Stimulated activated CD8-positive, alpha-beta memory T cell treated with anti-CD3 and anti-CD28 coated beads, Interleukin-4, amount 100 ng/mL, for 1 hour (primary cell): ENCODE data around the gene PROB1.
A peak's percentile ranks its signal among the peaks of the same experiment; 100 is the strongest.
"Not testable (repeated sequence)": the region's sequence is repeated elsewhere in the genome, so short reads cannot be mapped to it uniquely, and the experiment has no call there.

Experiments used
- DNase-seq, 2 donors: peaks; one replicate each; pipeline ENCODE4 v3.0.0-alpha.2; 2020; ENCODE audit warnings: low read depth in 2 of 2, low spot score in 1 of 2

PROB1 gene

DNA sequence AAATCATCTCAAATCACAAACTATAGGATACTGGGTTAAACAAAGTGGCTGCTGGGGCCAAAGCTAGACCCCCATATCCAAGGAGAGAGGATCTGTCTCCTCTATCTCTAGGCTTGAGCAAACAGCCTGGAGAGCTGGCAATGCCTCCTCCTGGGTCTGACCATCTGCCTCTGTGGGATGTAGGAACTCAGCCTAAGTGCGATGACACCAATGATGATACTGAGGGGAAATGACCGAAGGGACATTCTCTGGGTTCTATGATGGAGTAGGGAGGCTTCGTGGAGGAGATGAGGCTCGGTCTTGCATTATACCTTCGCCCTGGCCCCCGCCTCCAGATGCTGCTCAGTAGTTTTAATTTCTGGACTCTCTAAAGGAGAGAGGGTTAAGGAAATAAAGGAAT lies 18.2 kb upstream of the PROB1 start:
- no peak for DNase-seq

DNA sequence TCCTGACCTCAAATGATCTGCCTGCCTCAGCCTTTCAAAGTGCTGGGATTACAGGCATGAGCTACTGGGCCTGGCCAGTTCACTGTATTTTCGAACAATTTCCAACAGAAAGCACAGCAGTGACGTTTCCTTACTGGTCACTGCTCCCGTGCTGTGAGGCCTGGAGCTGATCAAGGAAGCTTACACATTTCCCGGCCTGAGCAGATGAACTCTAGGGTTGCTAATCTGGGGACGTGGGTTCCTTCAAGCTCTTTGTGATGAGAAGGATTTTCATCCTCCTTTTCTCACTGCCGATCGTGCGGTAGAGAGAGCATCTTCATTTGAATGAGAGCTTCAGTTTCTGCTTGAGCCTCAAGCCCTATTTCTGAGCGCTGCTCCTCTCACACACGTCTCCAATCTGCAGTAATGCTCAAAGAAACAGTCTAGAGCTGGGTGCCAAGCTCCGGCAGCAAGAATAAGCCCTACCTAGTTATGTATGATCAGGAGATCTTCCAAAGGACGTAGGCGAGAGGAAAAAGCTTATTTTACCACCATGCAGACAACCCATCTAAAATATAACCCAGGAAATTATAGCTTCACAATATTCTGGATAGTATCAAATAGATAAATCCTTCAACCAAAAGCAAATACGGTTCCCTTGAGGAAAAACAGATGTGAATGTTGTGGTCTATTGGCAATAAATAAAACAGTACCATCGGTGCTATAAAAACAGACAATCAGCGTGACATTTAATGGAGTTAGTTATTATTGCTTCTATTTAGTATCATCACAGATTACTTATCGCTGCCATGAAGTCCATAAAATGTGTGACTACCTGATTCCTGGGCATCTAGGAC lies 16.3 kb upstream of the PROB1 start:
- DNase-seq = no peak

DNA sequence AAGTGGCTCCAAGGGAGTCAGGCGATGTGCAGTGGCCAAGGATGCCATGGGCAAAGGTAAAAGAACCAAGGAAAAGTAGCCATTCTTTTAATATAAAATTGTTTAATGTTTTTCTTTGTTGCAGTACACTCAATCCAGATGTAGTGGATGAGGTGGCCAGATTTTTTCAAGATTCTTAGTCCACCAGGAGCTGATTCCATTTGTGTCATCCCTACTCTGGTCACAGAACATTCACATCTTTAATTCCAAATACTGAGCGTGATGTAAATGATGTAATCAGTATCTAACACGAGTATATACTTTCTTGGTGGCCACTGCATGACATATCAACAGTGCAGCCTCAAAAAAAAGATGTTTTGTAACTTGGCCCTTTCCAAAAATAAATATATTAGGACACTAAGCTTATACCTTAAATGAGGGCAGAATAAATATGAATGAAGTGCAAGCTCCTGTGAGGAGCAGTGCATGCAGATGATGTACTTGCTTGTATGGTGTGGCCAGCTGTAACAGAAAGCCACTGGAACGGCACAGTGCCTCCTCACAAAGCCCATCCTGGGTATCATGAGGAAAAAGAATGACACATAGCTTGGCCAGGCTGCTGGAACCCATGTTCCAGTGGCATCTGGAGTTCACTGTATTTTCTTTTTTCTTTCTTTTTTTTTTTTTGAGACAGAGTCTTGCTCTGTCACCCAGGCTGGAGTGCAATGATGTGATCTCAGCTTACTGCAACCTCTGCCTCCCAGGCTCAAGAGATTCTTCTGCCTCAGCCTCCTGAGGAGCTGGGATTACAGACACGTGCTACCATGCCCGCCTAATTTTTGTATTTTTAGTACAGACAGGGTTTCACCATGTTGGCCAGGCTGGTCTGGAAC lies 15.5 kb upstream of the PROB1 start:
- DNase-seq = no peak

DNA sequence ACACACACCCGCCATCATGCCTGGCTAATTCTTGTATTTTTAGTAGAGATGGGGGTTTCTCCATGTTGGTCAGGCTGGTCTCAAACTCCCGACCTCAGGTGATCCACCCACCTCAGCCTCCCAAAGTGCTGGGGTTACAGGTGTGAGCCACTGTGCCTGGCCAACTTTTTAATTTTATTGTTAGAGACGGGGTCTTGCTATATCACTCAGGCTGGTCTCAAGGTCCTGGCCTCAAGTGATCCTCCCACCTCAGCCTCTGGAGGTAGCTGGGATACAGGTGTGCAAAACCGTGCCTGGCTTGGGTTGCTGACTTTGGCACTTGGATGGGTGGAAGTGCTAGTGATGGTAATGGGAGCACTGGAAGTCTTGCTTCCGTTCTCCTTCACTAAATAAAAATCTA lies 14.2 kb upstream of the PROB1 start:
- DNase-seq = not testable (repeated sequence)

DNA sequence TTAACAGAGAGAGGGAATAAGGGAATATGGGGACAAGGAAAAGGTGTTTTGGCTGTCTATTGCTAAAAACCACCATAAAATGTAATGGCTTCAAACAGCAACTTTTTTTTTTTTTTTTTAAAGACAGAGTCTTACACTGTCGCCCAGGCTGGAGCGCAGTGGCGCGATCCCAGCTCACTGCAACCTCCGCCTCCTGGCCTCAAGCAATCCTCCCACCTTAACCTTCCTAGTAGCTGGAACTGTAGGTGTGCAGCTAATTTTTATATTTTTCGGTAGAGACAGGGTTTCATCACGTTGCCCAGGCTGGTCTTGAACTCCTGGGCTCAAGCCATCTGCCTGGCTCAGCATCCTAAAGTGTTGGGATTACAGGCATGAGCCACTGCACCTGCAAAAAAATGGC lies 13.3 kb upstream of the PROB1 start:
- no peak for DNase-seq

DNA sequence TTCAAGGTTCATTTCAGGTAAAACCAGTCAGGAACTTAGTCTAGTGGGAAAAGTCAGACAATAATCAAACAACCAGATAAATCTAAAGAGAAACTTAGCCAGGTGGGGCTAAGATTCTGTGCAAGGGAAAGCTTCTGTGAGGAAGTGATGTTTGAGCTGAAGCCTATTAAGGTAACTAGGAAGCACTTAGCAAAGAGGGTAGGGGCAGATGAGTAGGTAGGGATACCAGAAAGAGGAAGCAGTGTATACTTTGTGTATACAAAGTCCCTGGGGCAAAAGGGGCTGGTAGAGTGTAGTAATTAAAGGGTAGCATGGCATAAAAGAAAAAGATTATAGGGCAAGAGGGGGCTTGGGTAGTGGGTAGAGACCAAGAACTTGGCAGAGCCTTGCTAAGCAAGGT lies 12.6 kb upstream of the PROB1 start:
- DNase-seq = no peak

DNA sequence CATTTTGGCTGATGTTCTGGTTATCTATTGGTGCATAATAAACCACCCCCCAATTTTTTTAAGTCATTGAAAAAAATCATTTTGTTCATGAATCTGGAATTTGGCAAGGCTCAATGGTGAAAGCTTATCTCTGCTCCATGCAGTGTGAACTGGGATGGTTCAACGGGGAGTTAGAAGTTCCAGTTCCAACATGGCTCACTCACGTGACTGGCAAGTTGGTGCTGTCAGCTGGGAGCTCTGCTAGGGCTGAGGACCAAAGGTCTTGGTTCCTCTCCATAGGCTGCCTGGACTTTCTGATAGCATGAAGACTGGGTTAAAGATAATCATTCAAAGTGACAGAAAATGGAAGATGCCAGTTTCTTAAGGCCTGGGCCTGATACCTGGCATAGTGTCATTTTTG lies 12.1 kb upstream of the PROB1 start:
- DNase-seq = no peak

DNA sequence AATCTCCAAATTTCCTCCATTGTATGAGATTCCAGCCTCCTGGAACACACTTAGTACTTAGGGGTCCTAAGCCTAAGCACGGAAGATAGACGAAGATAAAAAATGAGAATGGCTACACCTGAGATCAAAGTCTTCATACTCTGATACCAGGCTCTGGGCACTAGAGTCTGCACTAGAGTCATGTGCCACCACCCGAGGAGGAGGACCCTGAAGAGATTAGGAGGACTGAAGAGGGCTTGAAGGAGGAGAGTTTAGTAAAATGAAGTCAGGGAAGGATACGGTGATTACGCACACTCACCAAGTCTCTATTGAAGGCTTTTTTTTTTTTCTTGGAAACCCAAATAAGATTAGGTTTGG lies 9.6 kb upstream of the PROB1 start:
- DNase-seq = no peak

DNA sequence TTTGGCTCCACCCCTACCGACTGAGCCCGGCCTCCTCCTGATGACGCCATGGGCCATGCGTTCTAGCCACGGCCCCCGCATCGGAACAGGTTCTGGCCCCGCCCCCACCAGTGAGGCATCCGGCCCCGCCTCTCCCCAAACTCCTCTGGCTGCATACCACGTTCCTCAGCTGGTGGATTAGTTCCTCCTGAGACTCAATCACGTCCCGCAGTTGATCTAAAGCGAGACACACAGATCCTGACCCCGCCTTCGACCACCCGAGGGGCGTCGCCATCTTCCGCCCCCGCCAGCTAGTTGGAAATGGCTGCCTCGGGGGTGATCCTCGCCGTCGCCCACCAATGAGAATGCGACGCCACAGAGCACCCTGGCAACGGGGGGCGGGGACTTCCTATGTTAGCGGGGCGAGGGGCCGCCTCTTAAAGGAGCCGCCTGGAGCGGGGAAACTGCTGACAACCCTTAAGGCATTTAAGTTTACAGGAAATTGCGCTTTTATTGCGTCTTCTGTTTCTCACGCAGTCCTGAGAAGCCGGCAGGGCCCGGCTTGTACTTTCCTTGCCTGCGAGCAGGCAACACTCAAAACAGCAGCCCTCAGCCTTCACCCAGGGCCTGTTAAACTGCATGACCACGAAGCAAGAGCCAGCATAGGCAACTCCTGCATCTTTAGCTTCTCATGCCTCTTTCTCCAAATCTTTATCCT lies 9.0 kb upstream of the PROB1 start, which contains the start of gene SPATA24:
Gene SPATA24 (minus strand): TSS at position 303 of the 697 bp plus-strand sequence. CDS start 29 bp downstream, at position 274.
- peak; percentile 95 for DNase-seq

DNA sequence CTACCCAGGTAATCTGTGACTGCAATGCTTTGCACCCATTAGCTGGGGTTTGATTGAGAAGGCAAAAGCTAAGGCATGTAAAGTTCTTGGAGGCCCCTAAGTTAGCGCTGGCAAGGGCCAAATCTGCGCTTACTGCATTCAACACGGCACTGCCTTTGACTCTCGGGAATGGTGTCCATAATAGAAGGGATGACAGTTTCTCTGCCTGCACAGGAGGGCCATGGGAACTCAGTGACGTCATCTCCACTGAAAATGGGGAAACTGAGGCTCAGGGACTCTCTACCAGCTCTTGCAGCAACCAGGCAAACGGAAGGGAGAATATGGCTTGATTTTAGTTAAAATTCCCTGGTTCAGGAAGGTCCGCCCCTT lies 8.5 kb upstream of the PROB1 start:
- DNase-seq = no peak

DNA sequence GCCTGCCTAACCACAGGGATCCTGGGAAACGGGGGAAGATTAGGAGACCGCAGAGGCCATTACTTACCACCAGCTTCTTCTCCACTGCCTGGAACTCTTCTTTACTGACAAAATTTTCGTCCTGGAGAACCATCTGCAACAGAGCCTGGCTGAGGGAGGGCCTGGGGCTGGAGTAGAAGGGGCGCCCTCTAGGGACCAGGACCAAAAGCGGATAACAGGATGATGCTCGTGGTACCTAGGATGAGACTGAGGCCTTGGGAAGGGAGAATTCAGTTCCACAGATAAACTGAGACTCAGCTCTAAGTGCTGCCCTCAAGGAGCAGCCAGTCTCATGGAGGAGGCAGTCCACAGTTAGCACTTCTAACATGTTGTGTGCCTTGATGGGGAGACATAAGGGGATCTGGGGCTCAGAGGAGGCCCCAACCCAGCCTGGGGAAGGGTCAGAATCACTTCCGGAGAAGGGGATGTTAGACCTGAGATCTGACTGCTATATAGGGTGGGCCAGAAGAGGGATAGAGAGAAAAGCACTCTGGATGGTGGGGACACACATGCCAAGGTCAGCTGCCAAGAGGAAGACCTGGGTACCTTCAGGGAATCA lies 7.8 kb upstream of the PROB1 start:
- DNase-seq = no peak

DNA sequence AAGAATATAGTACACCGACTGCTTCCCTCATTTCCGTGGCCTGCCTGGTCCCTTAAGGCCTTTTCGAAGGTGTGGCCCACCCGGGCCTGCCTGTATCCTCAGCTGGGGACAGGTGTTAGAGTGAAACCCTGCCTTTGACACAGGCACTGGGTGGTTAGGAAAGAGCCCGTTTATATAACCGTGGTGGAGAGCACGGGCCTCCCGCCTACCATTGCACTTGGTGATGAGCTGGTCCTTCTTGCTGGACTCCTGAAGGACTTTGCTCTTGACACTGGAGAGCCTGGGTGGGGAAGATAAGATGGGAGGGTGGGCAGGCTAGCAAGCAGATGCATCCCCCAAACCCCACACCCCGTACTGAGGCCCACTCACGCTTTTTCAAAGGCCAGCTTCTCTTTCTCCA lies 6.6 kb upstream of the PROB1 start:
- DNase-seq = no peak

DNA sequence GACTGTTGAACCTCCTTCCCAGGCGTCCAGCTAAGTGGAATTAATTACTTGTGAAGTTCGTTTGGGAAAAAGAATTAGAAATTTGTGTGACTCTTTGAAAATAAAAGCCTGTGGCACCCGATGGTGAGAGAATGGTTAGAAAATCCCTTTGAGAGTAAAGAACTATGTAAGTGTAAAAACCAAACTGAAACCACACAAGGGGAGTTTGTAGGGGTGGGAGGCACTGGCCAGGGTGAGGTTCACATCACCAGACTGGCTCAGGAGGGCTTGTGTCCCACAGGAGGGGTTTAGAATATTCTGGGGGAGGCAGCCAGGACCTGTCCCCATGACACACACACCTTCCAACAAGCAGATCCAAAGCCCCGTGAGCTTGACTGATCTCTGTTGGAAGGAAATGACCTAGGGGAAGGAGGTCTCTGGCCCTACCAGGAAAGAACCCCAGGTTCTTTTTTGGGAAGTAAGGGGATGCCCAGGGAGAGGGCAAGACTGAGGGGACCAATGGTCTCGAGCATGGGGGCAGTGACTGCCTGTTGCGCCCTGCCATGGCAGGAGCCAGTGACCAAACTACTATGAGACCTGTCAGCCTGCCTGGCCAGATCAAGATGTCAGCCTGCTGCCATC lies 4.7 kb upstream of the PROB1 start:
- DNase-seq = no peak

DNA sequence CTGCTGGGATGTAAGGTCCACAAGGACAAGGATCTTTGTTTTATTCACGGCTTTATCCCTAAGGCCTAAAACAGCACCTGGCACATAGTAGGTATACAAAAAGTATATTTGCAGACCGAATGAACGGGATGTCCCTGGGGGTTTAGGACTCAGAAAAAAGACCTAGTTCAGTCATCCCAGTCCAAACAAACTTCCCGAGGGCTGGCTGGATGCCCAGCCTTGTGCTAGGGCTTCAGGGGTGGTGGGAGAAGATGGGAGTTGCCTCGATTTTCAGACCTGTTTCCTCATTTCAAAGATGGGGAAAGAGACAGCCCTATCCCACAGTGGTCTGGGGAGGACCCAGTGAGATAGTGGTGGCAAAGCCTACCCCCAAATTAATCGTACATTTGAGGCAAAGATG lies 3.0 kb upstream of the PROB1 start:
- no peak for DNase-seq

DNA sequence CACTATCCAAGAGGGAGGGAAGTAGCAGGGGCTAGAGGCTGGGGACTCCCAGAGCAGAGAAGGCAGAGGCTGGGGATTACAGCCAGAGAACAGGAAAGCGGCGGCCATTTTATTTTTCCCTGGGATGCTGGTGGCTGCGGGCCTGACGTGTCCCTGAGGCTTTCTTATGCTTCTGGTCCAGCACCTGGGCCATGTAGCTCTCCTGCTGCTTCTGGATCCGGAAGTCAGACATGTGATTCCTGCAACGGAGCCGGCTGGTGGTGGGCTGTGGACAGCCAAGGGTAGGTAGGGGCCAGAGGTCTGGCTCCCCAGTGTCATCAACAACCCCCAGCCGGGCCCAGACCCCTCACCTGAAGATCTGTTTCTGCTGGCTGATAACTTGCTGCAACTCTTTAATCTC lies 1.8 kb upstream of the PROB1 start:
- DNase-seq = no peak

DNA sequence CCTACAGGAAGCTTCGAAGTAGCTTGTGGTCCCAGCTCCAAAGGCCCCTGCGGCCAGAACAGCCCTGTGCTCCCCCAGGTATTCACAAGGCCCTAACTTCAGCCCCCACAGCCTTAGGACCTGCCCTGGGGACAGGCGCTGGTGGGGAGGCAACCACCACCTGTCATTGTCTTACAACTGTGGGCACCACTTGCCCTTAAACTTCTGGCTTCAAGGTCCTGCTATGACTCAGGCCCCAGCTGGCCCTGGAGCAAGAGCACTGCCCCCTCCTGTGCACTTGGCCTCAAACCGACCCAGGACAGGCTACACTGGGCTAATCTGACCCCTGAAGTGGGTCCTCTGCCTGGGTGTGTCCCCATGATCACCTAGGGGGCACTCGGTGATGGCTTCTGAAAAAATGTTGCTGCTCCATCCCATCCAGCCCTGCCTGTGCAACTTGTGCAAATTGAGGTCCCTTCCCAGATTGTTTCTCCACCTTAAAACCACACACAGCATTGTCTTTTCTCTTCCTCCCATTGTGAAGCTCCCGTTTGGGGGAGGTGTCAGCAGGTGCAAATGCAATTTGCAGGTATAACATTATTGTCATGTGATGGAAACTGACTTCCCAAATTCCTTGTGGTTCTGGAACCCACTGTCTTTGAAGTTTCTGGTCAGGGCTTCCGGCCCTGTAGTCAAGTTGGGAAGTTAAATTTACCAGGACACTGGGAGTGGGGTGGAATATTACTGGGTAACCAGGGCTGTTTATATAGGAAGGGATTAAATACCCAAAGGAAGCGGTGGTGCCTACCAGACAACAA lies 1.1 kb upstream of the PROB1 start:
- DNase-seq = no peak

DNA sequence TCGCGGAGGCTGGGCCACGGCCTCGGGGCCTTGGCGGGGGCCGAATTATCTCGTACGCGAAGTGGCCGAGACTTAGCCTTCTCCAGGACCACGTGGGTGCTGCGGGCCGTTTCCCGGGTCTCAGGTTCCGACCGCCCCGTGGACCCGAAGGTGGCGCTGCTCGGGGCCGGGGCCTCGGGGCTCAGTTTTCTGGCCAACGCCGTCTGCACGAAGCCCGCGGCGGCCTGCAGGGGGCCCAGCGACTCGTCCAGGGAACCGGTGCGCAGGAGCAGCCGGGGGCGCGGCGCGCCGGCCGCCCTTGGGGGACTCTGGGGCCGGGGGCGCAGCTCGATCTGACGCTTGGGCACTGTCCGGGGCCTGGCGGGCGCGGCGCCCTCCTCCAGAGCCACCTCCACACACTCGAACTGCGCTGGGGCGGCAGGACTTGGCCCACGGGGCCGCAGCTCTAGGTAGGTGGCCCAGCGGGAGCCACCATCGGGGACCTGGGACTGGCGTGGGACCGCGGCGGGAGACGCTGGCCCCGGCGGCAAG lies 716 bp downstream of the PROB1 start:
- no peak for DNase-seq

DNA sequence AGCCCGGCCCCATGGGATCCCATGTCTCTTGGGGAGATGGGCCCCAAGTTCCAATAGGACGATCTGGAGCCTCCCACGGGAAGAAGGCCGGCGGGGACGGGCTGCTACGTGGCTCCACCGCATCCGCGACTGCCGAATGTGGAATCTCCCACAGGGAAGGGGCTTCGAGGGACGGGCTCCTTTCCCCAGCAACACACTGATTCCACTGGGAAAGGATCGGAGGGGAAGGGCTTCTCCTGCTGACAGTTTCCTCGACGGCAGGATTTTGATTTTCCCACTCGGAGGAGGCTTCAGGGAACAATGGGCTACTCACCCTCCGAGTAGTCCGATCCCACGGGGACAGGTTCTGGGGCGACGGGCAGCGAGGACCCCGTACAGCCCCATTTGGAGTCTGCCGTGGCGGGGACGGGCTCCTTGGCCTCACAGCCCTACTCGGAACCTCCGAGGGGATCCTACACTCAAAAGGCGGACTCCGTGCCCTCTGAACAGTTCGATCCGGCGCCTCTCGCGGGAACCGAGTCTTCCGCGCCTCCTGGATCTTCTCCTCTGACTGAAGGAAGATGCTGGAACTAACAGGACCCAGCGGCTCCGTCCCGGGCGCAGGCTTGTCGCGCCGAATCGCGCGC lies 1.3 kb downstream of the PROB1 start:
- no peak for DNase-seq

DNA sequence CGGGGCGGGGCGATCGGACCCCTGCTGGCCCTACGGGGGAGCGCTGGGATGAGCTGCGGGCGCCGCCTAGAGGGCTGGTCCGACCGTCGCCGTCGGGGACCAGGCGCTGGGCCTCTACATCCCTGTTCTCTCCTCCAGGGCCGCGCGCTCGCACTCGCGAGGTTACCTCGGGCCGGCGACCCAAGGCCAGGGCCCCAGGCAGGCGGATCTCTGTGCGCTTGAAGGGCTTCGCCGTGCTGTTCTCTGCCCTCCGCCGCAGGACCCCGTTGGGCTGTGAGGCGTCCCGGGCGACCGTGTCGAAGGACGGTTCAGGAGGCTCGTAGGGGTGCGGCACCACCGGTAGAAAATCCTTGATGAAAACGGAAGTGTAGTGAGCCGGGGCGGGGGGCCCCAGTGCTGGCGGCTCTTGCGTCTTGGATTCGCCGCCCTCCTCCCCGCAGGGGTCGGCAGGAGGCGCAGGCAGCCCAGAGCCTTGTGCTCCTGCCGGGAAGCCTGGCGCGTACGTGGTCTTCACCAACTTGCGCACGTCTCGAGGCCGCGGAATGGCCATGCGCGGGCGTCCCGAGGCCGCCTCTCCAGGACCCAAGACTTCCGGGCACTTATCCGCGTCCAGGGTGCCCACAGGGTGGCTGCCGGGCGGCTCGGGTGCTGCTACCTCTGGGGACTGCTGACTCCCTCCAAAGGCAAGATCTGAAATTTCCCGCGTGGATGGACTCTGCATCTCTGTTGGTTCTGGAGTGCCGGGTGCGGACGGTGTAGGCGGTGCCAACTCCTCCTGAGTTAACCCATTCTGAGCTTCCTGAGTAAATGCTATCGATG lies 2.0 kb downstream of the PROB1 start:
- peak; percentile 37 to 59 for DNase-seq
